ENCODE results near the gene SDHC. TPM values are rescaled to one million over a fixed set of nuclear protein-coding genes. Genes with fewer than 3 reads are reported as not detected.
"Not testable (repeated sequence)": the region's sequence is repeated elsewhere in the genome, so short reads cannot be mapped to it uniquely, and the experiment has no call there.

SDHC gene
- total RNA-seq, 4 donors from 2014 or later: 22.9 to 66.3 (median 49.3) TPM

- ATAC-seq (ENCODE audit: low FRiP score) (no peak), DNase-seq (ENCODE audit: low spot score) (no peak)
- no peak for TF ChIP-seq CTCF (IDR thresholded peaks at IDR 0.05)
Observed at GRCh38 chr1:161408429-161409052, 94.4 kb downstream of the SDHC start.

GRCh38 chr1:161409848-161410635 lies 95.9 kb downstream of the SDHC start:
- not testable (repeated sequence) for DNase-seq (ENCODE audit: low spot score); ATAC-seq (ENCODE audit: low FRiP score)

GRCh38 chr1:161410636-161410970 lies 96.4 kb downstream of the SDHC start:
- not testable (repeated sequence) for DNase-seq (ENCODE audit: low spot score); ATAC-seq (ENCODE audit: low FRiP score)

Small RNAs within 50 kb of the gene (small RNA-seq; reads per million reads assigned to genes)
- gene AL592295.2 (not detected), gene RNU6-481P (not detected)

Other genes with a start within 250 kb of the SDHC start
- 10 to 100 TPM in 3 of 4 donors, 1 to 10 TPM in 1; 9.8 to 32.3 (median 24.7) TPM for gene ARHGAP30, start 244.5 kb upstream of the SDHC start, total RNA-seq
- under 1 TPM in 1 of 4 donors, not detected in 3; 0.72 TPM for gene NECTIN4, start 224.8 kb upstream of the SDHC start, total RNA-seq
- 1 to 10 TPM in 2 of 4 donors, under 1 TPM in 1, not detected in 1; 0.60 to 2.2 (median 1.5) TPM for gene KLHDC9, start 216.0 kb upstream of the SDHC start, total RNA-seq
- gene PFDN2, start 196.3 kb upstream of the SDHC start, total RNA-seq: 10 to 100 TPM; 30.6 to 90.1 (median 50.0) TPM
- gene NIT1, start 196.3 kb upstream of the SDHC start, total RNA-seq: 100 to 1,000 TPM in 1 of 4 donors, 10 to 100 TPM in 3; 28.1 to 122 (median 33.4) TPM
- gene DEDD, start 181.7 kb upstream of the SDHC start, total RNA-seq: 10 to 100 TPM; 32.0 to 54.8 (median 43.1) TPM
- gene UFC1, start 160.4 kb upstream of the SDHC start, total RNA-seq: 10 to 100 TPM; 73.6 to 96.7 (median 78.4) TPM
- gene USP21, start 154.9 kb upstream of the SDHC start, total RNA-seq: 10 to 100 TPM in 3 of 4 donors, 1 to 10 TPM in 1; 7.8 to 19.5 (median 12.7) TPM
- 10 to 100 TPM; 12.5 to 28.4 (median 13.8) TPM for gene PPOX, start 148.0 kb upstream of the SDHC start, total RNA-seq
- 10 to 100 TPM; 20.6 to 50.7 (median 37.1) TPM for gene B4GALT3, start 136.9 kb upstream of the SDHC start, total RNA-seq
- 100 to 1,000 TPM in 2 of 4 donors, 10 to 100 TPM in 2; 38.5 to 238 (median 121) TPM for gene ADAMTS4, start 115.3 kb upstream of the SDHC start, total RNA-seq
- 100 to 1,000 TPM in 3 of 4 donors, 10 to 100 TPM in 1; 89.4 to 136 (median 122) TPM for gene NDUFS2, start 112.0 kb upstream of the SDHC start, total RNA-seq
- 100 to 1,000 TPM in 3 of 4 donors, 10 to 100 TPM in 1; 96.3 to 346 (median 179) TPM for gene FCER1G, start 99.1 kb upstream of the SDHC start, total RNA-seq
- gene APOA2, start 90.8 kb upstream of the SDHC start, total RNA-seq: not detected
- 10 to 100 TPM in 3 of 4 donors, 1 to 10 TPM in 1; 9.6 to 15.4 (median 13.4) TPM for gene TOMM40L, start 88.3 kb upstream of the SDHC start, total RNA-seq
- gene NR1I3, start 76.2 kb upstream of the SDHC start, total RNA-seq: not detected
- gene PCP4L1, start 55.6 kb upstream of the SDHC start, total RNA-seq: under 1 TPM in 2 of 4 donors, not detected in 2; 0.56 to 0.63 TPM
- gene MPZ, start 4.4 kb upstream of the SDHC start, total RNA-seq: 1 to 10 TPM; 1.8 to 9.0 (median 4.2) TPM
- gene CFAP126, start 53.5 kb downstream of the SDHC start, total RNA-seq: not detected
- gene FCGR2A, start 191.1 kb downstream of the SDHC start, total RNA-seq: 100 to 1,000 TPM; 118 to 222 (median 130) TPM
- 100 to 1,000 TPM in 1 of 4 donors, 10 to 100 TPM in 2, 1 to 10 TPM in 1; 8.2 to 134 (median 18.8) TPM for gene HSPA6, start 210.2 kb downstream of the SDHC start, total RNA-seq
- 10 to 100 TPM; 27.6 to 44.3 (median 29.4) TPM for gene FCGR3A, start 235.4 kb downstream of the SDHC start, total RNA-seq